DND-41 (cell line): ENCODE data around the gene OR5H6.

Experiments used
- ATAC-seq: fragments of 200-7000 bp; cut with Tn5 transposase; 3 replicates; pipeline ENCODE4 v1.9.1; 2021; ENCODE audit warnings: low read depth; ENCODE audit not compliant: insufficient read depth
- DNase-seq: peaks from one replicate; pipeline ENCODE4 v3.0.0-alpha.2; 2020
- H2AFZ ChIP-seq: 2 replicates; pipeline ENCODE4 v1.6.0; 2012; ENCODE audit warnings: low read depth, low read length
- H3K27ac ChIP-seq: 2 replicates; pipeline ENCODE4 v1.5.1; 2012; ENCODE audit warnings: low read length, inconsistent platforms
- H3K27me3 ChIP-seq: fragments of 200-600 bp; sonication (generic); 2 replicates; pipeline ENCODE4 v1.6.0; 2012; ENCODE audit warnings: low read length, mild to moderate bottlenecking, inconsistent platforms; ENCODE audit not compliant: insufficient read depth, poor library complexity
- H3K36me3 ChIP-seq: 2 replicates; pipeline ENCODE4 v1.5.1; 2012; ENCODE audit warnings: low read length, inconsistent platforms; ENCODE audit not compliant: insufficient read depth
- H3K4me1 ChIP-seq: 2 replicates; pipeline ENCODE4 v1.5.1; 2012; ENCODE audit warnings: mild to moderate bottlenecking, low read length; ENCODE audit not compliant: insufficient read depth
- H3K4me2 ChIP-seq: 2 replicates; pipeline ENCODE4 v1.6.0; 2012; ENCODE audit warnings: mild to moderate bottlenecking, moderate library complexity, low read length, inconsistent platforms; ENCODE audit not compliant: insufficient read depth
- H3K4me3 ChIP-seq, 2 experiments: fragments of 200-600 bp in 1 of 2; shearing (Covaris generic) in 1 of 2; 2 replicates each; pipeline ENCODE4 v1.5.1; 2012 to 2016; ENCODE audit warnings: inconsistent platforms in 2 of 2, low read length in 2 of 2, mild to moderate bottlenecking in 2 of 2, low read depth in 1 of 2, moderate library complexity in 1 of 2
- H3K79me2 ChIP-seq: 2 replicates; pipeline ENCODE4 v1.6.0; 2012; ENCODE audit warnings: low read length, inconsistent platforms; ENCODE audit not compliant: insufficient read depth
- H3K9ac ChIP-seq: 2 replicates; pipeline ENCODE4 v1.6.0; 2012; ENCODE audit warnings: low read depth, mild to moderate bottlenecking, inconsistent platforms, low read length, moderate library complexity
- H3K9me3 ChIP-seq: 2 replicates; pipeline ENCODE4 v1.5.1; 2012; ENCODE audit warnings: low read length, moderate library complexity, mild to moderate bottlenecking, inconsistent platforms; ENCODE audit not compliant: insufficient read depth, severe bottlenecking
- H4K20me1 ChIP-seq: 2 replicates; pipeline ENCODE4 v1.6.0; 2012; ENCODE audit warnings: low read length; ENCODE audit not compliant: insufficient read depth
- CTCF ChIP-seq: IDR thresholded peaks from 2 replicates; pipeline ENCODE4 v1.5.1; 2012; ENCODE audit warnings: borderline replicate concordance, low read length, moderate library complexity, mild to moderate bottlenecking; ENCODE audit not compliant: poor library complexity, severe bottlenecking; ENCODE audit errors: extremely low read depth
- EZH2 ChIP-seq: IDR thresholded peaks from 3 replicates; pipeline ENCODE4 v1.6.1; 2012; ENCODE audit warnings: borderline replicate concordance, low read depth, mild to moderate bottlenecking, moderate library complexity, low read length, inconsistent platforms; ENCODE audit not compliant: severe bottlenecking

OR5H6 gene

GRCh38 chr3:98262046-98262445 lies 2.0 kb upstream of the OR5H6 start:
- Histone ChIP-seq H3K4me3 (no peak overlapping the region), H3K36me3 (no peaks in the 10 kb centered on the region), H3K79me2 (no peaks in the 10 kb centered on the region), H3K4me2 (no peak overlapping the region), H2AFZ (no peak overlapping the region), H3K9ac (no peak overlapping the region), H3K27ac (no peak overlapping the region), H3K27me3 (no peaks in the 10 kb centered on the region), H4K20me1 (no peaks in the 10 kb centered on the region), H3K4me1 (no peaks in the 10 kb centered on the region), H3K9me3 (no peaks in the 10 kb centered on the region)
- no peak for DNase-seq
- ATAC-seq = no peak
- TF ChIP-seq EZH2 (no peak), CTCF (no peak)

GRCh38 chr3:98269846-98270245 lies 5.8 kb downstream of the OR5H6 start:
- Histone ChIP-seq H3K27me3 (no peaks in the 10 kb centered on the region), H3K27ac (no peak overlapping the region), H2AFZ (no peak overlapping the region), H3K4me2 (no peak overlapping the region), H3K79me2 (no peaks in the 10 kb centered on the region), H4K20me1 (no peaks in the 10 kb centered on the region), H3K4me3 (no peak overlapping the region), H3K9ac (no peak overlapping the region), H3K36me3 (no peaks in the 10 kb centered on the region), H3K9me3 (peaks cover 4% of the 10 kb centered on the region), H3K4me1 (no peaks in the 10 kb centered on the region)
- DNase-seq (no peak), ATAC-seq (no peak)
- no peak for TF ChIP-seq CTCF
- no peak for TF ChIP-seq EZH2

GRCh38 chr3:98272126-98272525 lies 8.1 kb downstream of the OR5H6 start:
- Histone ChIP-seq H3K79me2 (no peaks in the 10 kb centered on the region), H3K27me3 (no peaks in the 10 kb centered on the region), H3K4me1 (no peaks in the 10 kb centered on the region), H2AFZ (no peak overlapping the region), H3K36me3 (no peaks in the 10 kb centered on the region), H3K27ac (no peak overlapping the region), H3K4me2 (no peak overlapping the region), H4K20me1 (no peaks in the 10 kb centered on the region), H3K9ac (no peak overlapping the region), H3K4me3 (no peak overlapping the region), H3K9me3 (peaks cover 4% of the 10 kb centered on the region)
- DNase-seq (no peak), ATAC-seq (no peak)
- TF ChIP-seq EZH2 = no peak
- TF ChIP-seq CTCF = no peak

GRCh38 chr3:98274914-98275313 lies 10.9 kb downstream of the OR5H6 start:
- no peak overlapping the region for H3K4me2 ChIP-seq
- no peaks in the 10 kb centered on the region for H4K20me1 ChIP-seq
- no peak for DNase-seq
- no peaks in the 10 kb centered on the region for H3K79me2 ChIP-seq
- no peak overlapping the region for H3K27ac ChIP-seq
- H3K27me3 ChIP-seq = no peaks in the 10 kb centered on the region
- TF ChIP-seq EZH2 (no peak), CTCF (no peak)
- no peak overlapping the region for H3K4me3 ChIP-seq
- H3K9ac ChIP-seq = no peak overlapping the region
- no peaks in the 10 kb centered on the region for H3K36me3 ChIP-seq
- H3K4me1 ChIP-seq = no peaks in the 10 kb centered on the region
- H2AFZ ChIP-seq = no peak overlapping the region
- ATAC-seq = no peak
- peaks cover 4% of the 10 kb centered on the region for H3K9me3 ChIP-seq
